ENCODE measurements around the gene IMPDH1.
A peak's percentile ranks its signal among the peaks of the same experiment; 100 is the strongest.
"Not testable (repeated sequence)": the region's sequence is repeated elsewhere in the genome, so short reads cannot be mapped to it uniquely, and the experiment has no call there.

IMPDH1 gene

DNA sequence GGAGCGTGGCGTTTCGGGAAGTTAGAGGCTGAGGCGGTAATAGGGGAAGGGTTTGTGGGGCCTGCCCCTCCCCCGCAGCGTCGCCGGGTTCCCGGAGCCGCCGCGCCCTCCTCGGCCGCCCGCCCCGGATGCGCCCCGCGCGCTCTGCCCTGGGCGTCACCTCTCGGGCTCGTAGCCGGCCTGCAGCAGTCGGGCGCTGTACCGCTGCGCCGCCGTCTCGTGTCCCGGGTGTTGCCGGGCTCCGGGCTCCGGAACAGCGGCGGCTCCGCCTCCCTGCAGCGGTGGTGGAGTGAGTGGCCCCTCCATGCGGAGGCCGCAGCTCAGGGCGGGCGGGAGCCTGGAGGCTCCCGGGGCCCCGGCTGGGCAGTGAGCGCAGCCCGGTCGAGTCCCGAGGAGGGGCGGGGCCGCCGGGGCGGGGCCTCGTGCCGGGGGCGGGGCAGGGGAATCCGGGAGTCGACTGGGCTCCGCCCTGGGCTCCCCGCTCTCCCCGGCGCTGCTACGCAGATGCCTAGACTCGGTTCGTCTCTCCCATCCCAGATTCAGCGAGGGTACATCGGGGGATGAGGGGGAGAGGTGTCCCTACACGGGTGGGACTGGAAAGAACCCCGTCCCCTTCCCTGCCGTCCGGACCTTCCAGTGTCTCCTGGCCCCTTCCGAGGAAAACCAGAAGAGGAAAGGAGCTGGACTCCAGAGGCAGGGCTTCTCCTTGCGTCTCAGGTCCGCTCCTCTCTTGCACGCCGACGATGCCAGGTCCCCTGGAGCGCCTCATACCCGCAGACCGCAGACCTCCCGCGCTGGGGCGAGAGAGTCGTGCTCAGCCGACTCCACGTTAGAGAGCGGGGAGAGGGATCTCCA, at the start of gene IMPDH1:
IMPDH1 (minus strand) TSS at position 387 of the 855 bp plus-strand sequence; CDS start at position 306, 81 bp downstream.
- peak; percentile 82 to 91 for DNase-seq (ENCODE audit: low read depth in 2 of 2)

DNA sequence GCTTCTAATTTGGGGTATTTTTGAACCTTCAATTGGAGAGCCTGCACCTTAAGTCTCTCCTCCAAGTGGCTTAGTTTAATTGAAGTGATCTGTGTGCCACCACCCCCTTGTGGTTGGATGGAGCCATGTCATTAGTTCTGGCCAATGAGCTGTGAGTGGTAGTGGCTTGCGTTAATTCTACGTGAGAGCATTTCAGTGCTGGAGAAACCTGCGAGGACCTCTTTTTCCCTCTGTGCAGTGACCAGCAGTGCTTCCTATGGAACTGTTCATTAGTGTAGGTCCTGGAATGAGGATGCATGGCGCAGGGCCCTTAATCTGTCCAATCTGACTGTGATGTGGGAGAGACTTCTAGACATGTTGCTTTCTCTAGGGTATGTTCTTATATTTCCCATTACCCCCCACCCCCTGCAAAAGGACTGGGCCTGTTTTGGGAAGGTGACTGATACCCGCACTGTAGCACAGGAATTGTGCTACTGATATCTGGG, 49.7 kb upstream of the IMPDH1 start:
- DNase-seq (ENCODE audit: low read depth in 2 of 2) = peak; percentile 25 to 58

DNA sequence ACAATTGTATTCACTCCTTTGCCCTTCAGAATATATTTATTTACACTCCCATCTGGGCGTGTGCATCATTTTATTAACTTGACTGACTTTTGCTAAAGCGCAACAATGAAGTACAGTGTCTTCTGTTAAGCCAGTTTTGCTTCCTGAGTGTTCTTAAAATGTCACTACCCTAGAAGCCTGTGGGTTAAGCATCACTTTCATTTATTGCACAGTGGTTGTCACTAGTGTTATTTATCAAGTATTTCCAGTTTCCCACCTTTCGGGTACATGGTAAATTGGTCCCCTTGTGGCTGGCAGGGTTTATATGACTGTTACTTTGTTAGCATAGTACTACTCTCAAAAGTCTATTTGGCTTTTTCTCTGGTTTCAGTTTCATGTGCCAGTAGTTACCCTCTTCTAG, 49.2 kb upstream of the IMPDH1 start:
- DNase-seq (ENCODE audit: low read depth in 2 of 2) = no peak

DNA sequence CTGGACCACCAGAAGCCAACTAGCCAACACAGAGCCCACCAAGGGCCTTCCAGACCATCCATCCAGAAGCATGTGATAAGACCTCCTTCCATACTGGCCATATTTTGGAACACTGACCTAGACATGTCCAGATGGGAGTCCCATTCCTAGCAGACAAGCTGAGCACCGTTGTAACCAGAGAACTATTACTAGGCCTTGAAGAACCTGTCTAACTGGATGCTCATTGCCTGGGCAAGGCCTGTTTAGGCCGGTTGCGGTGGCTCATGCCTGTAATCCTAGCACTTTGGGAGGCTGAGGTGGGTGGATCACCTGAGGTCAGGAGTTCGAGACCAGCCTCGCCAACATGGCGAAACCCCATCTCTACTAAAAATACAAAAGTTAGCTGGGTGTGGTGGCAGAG, 47.6 kb upstream of the IMPDH1 start:
- not testable (repeated sequence) for DNase-seq (ENCODE audit: low read depth in 2 of 2)

DNA sequence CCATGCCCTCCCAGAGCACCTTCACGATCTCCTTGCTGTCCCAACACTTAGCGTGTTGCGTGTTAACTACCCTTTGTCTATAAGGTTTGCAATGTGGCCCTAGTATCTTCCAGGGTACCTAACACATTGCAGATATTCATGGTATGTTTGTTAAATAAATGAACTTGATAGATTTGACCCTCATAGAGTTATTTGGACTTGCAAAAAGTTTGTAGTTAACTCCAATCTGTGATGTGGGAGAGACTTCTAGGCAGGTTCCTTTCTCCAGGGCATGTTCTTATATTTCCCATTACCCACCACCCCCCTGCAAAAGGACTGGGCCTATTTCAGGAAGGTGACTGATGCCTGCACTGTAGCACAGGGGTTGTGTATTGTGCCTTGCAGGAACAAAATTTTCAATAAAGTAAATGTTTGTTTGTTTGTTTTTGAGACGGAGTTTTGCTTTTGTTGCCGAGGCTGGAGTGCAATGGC, 46.5 kb upstream of the IMPDH1 start:
- DNase-seq (ENCODE audit: low read depth in 2 of 2) = no peak

DNA sequence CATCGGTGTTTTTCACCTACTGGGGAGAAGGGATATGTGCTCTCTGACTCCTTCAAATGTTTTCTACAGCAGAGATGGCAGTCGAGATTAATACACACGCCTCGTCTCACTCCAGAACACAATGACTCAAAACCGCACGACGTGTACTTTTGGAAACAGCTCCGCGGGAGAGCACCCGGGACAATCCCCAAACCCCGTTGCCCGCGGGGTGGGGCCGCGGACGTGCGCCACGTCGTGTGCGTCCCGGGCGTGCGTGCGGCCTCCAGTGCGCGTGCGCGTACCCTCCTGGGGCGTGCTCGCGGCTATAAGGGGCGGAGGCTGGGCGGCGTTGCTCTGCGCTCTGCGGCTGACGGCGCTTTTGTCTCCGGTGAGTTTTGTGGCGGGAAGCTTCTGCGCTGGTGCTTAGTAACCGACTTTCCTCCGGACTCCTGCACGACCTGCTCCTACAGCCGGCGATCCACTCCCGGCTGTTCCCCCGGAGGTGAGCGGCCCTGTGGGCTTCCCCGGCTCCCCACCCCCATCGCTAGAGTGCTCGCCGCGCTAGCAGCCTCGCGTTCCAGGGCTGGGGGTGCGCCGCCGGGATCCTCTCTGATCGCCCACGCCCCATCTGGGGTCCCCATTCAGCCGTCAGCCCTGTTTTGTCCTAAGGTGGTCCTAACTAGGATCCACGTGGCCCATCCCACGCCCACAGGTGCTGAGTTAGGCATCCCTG, 45.9 kb upstream of the IMPDH1 start, which contains the start of gene HILPDA:
HILPDA (plus strand) TSS at position 336 of the 712 bp plus-strand sequence. CDS start 1,391 bp downstream, outside the sequence.
- peak; percentile 91 to 93 for DNase-seq (ENCODE audit: low read depth in 2 of 2)

DNA sequence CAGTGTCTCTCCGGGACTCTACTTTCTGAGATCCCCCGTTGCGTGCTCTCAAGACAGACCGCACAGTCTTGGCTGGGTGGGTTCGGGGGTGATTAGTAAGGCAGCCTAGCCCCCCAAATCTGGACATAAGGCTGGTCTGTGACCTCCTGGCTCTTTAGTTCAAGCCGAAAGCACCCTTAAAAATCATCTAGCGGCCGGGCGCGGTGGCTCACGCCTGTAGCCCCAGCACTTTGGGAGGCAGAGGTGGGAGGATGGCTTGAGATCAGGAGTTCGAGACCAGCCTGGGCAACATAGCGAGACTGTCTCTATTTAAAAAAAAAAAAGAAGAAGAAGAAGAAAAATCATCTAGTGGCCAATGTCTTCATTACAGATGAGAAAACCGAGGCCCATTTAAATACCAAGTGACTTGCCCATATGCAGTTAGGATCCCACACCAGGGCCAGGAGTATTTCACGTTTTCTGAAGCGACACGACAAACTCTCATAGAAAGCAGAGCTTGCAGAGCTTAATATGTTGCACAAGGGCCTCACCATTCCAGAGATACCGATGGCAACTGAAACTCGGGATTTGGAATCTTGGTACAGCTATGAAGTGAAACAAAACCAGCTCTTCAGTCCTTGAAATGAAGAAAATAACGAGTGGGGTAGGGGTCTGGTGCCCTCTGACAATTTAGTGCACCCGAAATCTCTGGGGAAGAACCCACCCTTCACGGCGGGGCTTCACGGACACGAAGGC, 45.2 kb upstream of the IMPDH1 start:
- DNase-seq (ENCODE audit: low read depth in 2 of 2) = no peak

DNA sequence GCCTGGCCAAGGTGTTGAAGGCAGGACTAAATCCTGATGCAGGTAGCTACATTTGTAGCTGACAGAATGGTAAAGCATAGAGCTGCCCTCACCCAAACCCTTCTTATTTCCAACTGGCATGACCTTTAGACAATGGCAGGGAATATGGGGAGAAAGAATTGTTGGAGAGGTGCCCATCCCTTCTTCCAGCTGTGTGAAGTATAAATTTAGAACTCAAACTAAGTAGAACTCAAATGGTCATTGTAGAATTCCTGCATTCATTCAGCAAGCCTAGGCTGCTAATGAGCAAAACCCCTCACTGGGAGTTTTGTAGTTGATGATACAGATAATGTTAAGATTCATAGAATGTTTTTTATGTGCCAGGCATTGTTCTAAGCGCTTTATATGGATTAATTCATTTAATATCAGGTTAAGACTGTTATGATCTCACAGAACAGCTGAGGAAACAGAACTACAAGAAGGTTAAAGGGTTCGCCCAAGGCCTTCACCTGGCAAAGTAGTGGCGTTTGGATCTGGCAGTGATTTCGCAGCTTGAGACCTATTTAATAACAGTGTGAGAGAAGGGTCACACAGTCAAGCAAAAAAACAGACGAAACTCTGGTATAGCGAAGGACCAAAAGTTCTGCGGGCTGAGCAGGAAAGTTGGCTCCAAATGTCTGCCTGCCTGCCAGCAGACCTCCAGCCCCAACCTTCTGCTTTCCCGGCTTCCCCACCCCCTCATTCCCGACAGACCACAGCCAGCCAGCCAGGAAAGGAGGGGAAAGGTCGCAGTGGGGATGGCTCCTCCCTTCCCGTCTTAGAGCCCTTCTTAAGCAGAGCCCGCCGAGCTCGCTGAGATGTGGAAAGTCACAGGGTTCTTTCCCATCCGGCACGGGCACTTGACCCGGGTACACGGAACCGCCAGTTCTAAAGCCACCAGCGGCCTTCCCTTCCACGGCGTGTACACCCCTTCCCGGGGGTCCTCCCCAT, 44.3 kb upstream of the IMPDH1 start:
- no peak for DNase-seq (ENCODE audit: low read depth in 2 of 2)

DNA sequence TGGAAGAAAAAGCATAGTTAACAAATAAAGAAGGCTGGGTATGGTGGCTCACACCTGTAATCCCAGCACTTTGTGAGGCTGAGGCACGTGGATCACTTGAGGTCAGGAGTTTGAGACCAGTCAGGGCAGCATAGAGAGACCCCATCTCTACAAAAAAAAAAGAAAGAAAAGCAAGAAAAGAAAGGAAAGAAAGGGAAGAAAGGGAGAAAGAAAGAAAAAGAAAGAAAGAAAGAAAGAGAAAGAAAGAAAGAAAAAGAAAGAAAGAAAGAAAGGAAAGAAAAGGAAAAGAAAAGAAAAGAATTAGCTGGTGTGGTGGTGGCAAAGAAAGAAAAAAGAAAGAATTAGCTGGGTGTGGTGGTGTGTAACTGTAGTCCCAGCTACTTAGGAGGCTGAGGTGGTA, 42.8 kb upstream of the IMPDH1 start:
- DNase-seq (ENCODE audit: low read depth in 2 of 2) = no peak

DNA sequence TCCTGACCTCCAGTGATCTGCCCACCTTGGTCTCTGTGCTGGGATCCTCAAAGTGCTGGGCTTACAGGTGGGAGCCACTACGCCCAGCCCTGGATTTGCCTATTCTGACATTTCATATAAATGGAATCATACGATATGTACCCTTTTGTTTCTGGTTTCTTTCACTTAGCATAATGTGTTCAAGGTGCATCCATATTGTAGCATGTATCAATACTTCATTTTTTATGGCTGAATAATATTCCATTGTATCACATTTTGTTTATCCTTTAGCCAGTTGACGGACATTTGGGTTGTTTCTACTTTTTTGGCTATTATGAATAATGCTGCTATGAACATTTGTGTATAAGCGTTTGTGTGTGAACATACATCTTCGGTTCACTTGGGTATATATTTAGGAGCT, 41.1 kb upstream of the IMPDH1 start:
- no peak for DNase-seq (ENCODE audit: low read depth in 2 of 2)

DNA sequence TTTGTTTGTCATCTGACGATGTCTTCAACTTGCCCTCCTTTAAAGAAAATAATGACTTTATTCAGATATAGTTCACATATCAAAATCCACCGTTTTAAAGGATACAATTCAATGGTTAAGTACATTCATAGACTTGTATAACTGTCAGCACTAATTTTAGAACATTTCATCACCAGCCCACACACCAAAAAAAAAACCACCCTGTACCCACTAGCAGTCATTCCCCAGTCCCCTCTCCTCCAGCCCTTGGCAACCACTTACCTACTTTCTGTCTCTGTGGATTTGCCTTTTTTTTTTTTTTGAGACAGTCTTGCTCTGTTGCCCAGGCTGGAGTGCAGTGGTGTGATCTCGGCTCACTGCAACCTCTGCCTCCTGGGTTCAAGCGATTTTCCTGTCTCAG, 40.6 kb upstream of the IMPDH1 start:
- DNase-seq (ENCODE audit: low read depth in 2 of 2) = no peak

DNA sequence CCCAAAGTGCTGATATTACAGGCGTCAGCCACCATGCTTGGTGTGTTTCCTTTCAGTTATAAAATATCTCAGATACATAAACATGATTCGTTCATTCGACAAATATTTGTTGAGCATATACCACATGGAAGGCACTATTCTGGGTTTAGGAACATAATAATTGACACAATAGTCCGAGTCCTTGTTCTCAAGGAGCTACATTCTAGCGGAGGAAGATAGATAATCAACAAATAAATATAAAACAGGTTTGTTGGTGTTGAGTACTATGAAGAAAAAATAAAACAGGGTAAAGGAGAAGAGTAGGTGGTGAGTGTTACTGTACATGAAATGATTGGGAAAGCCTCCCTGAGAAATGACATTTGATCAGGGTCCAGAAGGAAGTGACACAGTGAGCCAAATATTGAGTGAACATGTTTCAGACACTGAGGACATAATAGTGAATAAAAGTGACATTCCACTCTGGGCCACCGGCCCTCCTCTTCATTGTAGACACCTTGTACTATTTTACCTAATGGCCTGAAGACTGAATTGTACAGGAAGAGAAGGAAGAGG, 39.0 kb upstream of the IMPDH1 start:
- no peak for DNase-seq (ENCODE audit: low read depth in 2 of 2)

DNA sequence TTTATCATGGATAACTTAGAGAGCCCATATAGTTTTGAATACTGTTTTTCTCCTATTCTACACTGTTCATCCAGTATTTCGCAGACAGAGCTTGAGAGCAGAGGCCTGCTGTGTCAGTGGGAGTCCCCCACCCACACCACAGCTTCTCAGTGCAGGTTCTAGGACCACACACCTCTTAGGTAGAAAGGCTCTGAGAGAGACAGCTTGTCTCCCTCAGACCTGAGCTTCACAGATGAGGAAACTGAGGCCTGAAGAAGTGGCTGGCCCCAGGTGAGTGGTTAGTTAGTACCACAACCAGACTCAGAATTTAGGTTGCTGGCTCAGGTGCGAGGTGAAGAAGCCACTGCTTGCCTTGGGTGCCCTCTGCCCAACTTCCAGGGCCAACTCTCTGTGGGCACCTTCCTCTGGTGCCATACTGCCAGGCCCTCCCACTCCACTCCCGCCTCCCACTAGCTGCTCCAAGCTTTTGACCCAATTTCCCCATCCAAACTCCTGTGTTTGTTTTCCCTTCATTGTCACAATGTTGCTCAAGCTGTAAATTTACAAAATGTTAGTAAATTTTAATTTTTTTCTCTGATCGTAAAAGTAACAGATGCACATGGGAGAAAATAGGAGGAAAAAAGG, 38.3 kb upstream of the IMPDH1 start:
- no peak for DNase-seq (ENCODE audit: low read depth in 2 of 2)

DNA sequence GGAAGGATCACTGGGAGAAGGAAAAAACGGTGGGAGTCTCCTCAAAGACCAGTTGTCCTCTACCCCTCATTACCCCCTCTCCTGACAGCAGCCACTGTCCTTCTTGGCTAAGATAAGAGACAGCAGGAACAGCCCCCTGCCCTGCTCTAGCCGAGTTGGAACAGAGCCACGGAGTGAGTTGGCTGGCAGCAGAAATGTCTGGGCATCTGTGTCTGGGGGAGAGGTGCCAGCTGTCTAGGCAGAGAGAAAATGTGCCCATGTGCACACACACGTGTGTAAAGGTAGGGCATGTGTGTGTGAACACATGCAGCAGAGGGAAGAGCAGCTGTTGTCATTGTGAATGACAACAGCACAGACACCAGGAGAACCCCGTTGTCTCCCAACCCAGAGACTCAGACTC, 36.5 kb upstream of the IMPDH1 start:
- no peak for DNase-seq (ENCODE audit: low read depth in 2 of 2)

DNA sequence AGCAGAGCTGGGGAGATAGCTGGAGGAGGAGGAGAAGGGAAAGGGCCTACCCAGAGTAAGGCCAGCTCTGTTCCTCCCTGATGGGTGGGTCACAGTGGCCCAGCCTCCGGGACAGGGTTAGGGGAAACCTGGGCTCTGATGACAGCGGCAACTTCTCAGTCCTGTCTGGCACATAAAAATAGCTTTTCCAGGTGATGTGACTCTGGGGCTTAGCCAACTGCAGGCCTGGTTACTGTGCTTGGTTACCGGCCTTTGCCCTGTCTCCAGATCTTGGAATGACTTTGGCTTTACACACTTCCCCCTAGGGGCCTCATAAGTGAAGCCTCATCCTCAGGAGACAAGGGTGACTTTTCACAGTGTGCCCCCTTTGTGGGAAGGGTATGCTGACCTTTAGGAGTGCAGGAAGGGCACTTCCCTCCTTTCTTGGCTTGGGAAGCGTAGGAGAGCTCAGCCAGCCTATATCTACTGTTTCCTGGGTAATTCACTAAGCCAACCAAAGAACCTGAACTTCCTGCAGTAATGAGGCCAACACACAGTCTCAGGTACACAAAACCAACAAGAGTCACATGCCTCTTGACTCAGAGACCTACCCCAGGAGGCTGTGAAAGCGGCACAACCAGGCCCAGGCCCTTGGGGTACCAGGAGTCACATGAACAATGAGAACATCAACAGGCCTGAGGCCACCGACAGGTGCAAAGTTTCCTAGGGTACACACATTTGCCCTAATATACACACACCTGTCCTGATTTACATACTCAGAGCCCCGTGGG, 34.2 kb upstream of the IMPDH1 start:
- no peak for DNase-seq (ENCODE audit: low read depth in 2 of 2)

DNA sequence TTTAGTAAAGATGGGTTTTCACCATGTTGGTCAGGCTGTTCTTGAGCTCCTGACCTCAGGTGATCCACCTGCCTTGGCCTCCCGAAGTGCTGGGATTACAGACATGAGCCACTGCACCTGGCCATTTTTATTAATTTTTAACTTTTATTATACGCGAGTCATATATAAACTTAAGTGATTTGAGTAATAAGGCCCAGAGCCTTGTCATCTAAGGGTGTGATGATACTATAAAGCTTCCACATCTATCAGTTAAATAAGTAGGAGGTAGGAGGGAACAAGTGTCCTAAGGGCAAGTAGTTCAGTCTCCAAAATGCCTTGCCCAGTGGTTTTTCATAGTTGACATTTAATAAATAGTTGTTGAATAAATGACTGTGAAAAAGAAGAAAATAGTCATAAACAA, 32.6 kb upstream of the IMPDH1 start:
- DNase-seq (ENCODE audit: low read depth in 2 of 2) = no peak

DNA sequence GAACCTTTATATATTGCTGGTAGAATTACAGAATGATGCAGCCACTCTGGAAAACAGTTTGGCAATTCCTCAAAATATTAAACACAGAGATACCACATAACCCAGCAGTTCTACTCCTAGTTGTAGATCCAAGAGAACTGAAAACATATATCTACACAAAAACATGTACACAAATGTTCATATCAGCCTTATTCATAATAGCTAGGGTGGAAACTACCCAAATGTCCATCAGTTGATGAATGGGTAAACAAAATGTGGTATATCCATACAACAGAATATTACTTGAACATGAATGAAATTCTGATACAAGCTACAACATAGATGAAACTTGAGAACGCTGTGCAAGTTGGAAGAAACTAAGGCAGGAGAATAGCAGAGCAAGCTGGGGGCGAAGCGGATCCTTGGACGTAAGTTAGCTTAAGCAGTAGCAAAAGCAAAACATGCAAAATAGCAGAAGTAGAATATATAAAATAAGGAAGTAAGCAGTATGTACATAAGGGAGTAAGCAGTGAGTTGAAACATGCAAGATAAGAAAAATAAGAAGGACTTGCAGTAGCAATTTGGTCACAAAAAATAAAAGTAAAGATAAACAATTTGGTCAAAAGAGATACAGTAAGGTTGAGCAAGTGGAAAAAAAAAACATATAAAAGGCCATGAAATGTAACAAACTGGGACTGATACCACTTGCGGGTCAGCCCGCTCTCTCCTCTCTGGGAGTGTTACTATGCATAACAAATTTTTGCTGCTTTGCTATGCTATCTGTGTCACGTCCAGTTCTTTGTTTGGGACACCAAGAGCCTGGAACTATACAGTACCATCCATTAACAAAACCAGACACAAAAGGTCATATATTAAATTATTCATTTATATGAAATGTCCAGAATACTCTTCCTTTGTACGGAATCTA, 27.9 kb upstream of the IMPDH1 start:
- no peak for DNase-seq (ENCODE audit: low read depth in 2 of 2)

DNA sequence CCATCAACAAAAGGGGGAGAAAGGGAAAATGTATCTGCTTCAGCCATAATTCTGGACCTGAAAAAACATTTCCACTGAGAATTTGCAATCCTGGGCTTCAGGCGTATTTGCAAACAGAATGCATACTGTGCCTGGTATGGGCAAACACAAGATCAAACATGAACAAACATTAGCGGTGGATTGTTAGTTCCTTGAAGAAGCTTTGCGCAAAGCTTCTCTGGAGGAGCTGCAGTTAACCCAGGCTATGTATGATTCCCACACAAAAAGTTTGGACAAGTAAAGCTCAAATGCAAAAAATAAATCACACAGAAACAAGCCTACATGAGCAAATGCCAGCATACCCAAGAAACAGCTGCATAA, 25.5 kb upstream of the IMPDH1 start:
- no peak for DNase-seq (ENCODE audit: low read depth in 2 of 2)
